Smooth muscle cell (in vitro differentiated cells): ENCODE data around the gene HRH2. TPM values are rescaled to one million over a fixed set of nuclear protein-coding genes. Genes with fewer than 3 reads are reported as not detected.

Source experiments
- DNase-seq: peaks from one replicate; lab custom pipeline; 2025; ENCODE audit not compliant: unreplicated experiment; lab: John Stamatoyannopoulos, UW
- H2AFZ ChIP-seq: fragments of 200-600 bp; sonication (generic); 2 replicates; pipeline ENCODE4 v1.6.0; 2016; ENCODE audit warnings: antibody characterized with exemption, low read depth, mild to moderate bottlenecking
- H3F3A ChIP-seq: fragments of 200-600 bp; sonication (generic); 2 replicates; pipeline ENCODE4 v1.6.0; 2017; ENCODE audit warnings: antibody characterized with exemption, low read depth
- H3K27ac ChIP-seq: fragments of 200-600 bp; sonication (generic); 2 replicates; pipeline ENCODE4 v1.5.1; 2016; ENCODE audit warnings: low read depth, mild to moderate bottlenecking
- H3K27me3 ChIP-seq: fragments of 200-600 bp; sonication (generic); 2 replicates; pipeline ENCODE4 v1.6.1; 2016; ENCODE audit warnings: low read depth, mild to moderate bottlenecking
- H3K36me3 ChIP-seq: fragments of 200-600 bp; sonication (generic); 2 replicates; pipeline ENCODE4 v1.5.1; 2016; ENCODE audit warnings: low read depth
- H3K4me1 ChIP-seq: fragments of 200-600 bp; sonication (generic); 2 replicates; pipeline ENCODE4 v1.5.1; 2016; ENCODE audit warnings: low read depth
- H3K4me2 ChIP-seq: fragments of 200-600 bp; sonication (generic); 2 replicates; pipeline ENCODE4 v1.6.0; 2016; ENCODE audit warnings: mild to moderate bottlenecking
- H3K4me3 ChIP-seq: fragments of 200-600 bp; sonication (generic); 2 replicates; pipeline ENCODE4 v1.5.1; 2016; ENCODE audit warnings: mild to moderate bottlenecking
- H3K79me2 ChIP-seq: fragments of 200-600 bp; sonication (generic); 2 replicates; pipeline ENCODE4 v1.6.0; 2016; ENCODE audit warnings: low read depth, mild to moderate bottlenecking
- H3K9ac ChIP-seq: fragments of 200-600 bp; sonication (generic); 2 replicates; pipeline ENCODE4 v1.6.0; 2016; ENCODE audit warnings: low read depth
- H3K9me3 ChIP-seq: fragments of 200-600 bp; sonication (generic); replicated peaks from 2 replicates; pipeline ENCODE4 v1.5.1; 2016; ENCODE audit warnings: low read depth
- H4K20me1 ChIP-seq: fragments of 200-600 bp; sonication (generic); 2 replicates; pipeline ENCODE4 v1.6.0; 2016; ENCODE audit warnings: low read depth
- CTCF ChIP-seq: fragments of 200-600 bp; sonication (generic); IDR thresholded peaks from 2 replicates; pipeline ENCODE4 v1.5.1; 2017; ENCODE audit warnings: borderline replicate concordance, mild to moderate bottlenecking, antibody characterized with exemption; ENCODE audit not compliant: insufficient read depth, poor library complexity, severe bottlenecking
- WGBS: methylation state at CpG from one replicate; pipeline ENCODE4 v1.1.7; 2016; ENCODE audit warnings: low lambda C conversion rate; 5-methylcytosine and 5-hydroxymethylcytosine counted together
- polyA plus RNA-seq: library from polyadenylated mRNA; unstranded; fragments of >200 nt; fragmentation: Nextera tagmentation; extraction: Ambion mirVana; gene quantifications from 2 replicates; pipeline ENCODE4 v1.2.1, GENCODE V29; 2016
- total RNA-seq: library from RNA; depleted of rRNA; stranded (reverse); fragments of >200 nt; gene quantifications from 2 replicates; pipeline ENCODE4 v1.2.3, GENCODE V29; 2014

HRH2 gene
- total and polyA plus RNA-seq, 2 experiments from 2014 or later: 0.57 to 0.63 TPM

- H3K27ac ChIP-seq: no peak overlapping the region
- TF ChIP-seq CTCF: no peak
- WGBS: 81% methylated on average over 3 of the region's 3 CpGs
Measured at GRCh38 chr5:175624316-175624715, 33.6 kb upstream of the HRH2 start.

GRCh38 chr5:175627005-175627404 lies 30.9 kb upstream of the HRH2 start:
- H3K4me3 ChIP-seq: no peak overlapping the region
- H4K20me1 ChIP-seq: no peaks in the 10 kb centered on the region
- no peak for DNase-seq
- no peaks in the 10 kb centered on the region for H3K36me3 ChIP-seq
- no peaks in the 10 kb centered on the region for H3F3A ChIP-seq
- no peak overlapping the region for H3K27ac ChIP-seq
- H3K9me3 ChIP-seq: no peaks in the 10 kb centered on the region
- H3K79me2 ChIP-seq: no peaks in the 10 kb centered on the region
- no peaks in the 10 kb centered on the region for H3K4me1 ChIP-seq
- no peak for TF ChIP-seq CTCF
- no peak overlapping the region for H3K9ac ChIP-seq
- no peak overlapping the region for H2AFZ ChIP-seq
- WGBS: 80% methylated on average over 5 of the region's 5 CpGs
- H3K4me2 ChIP-seq: no peak overlapping the region
- no peaks in the 10 kb centered on the region for H3K27me3 ChIP-seq

More at GRCh38 chr5:175624316-175624715, 33.6 kb upstream of the HRH2 start:
- Histone ChIP-seq H3K27me3 (no peaks in the 10 kb centered on the region), H3K79me2 (no peaks in the 10 kb centered on the region), H3K4me2 (no peak overlapping the region), H3F3A (no peaks in the 10 kb centered on the region), H3K4me3 (no peak overlapping the region), H3K36me3 (no peaks in the 10 kb centered on the region), H3K9ac (no peak overlapping the region), H4K20me1 (no peaks in the 10 kb centered on the region), H3K4me1 (no peaks in the 10 kb centered on the region), H2AFZ (no peak overlapping the region), H3K9me3 (no peaks in the 10 kb centered on the region)
- no peak for DNase-seq

- H3K9me3 ChIP-seq: no peaks in the 10 kb centered on the region
- H3F3A ChIP-seq: no peaks in the 10 kb centered on the region
- no peak overlapping the region for H3K4me3 ChIP-seq
- H2AFZ ChIP-seq: no peak overlapping the region
- no peak overlapping the region for H3K9ac ChIP-seq
- H4K20me1 ChIP-seq: no peaks in the 10 kb centered on the region
- no peak for DNase-seq
- no peak for TF ChIP-seq CTCF
- no peak overlapping the region for H3K4me2 ChIP-seq
- WGBS: 94% methylated on average over 4 of the region's 4 CpGs
- H3K27ac ChIP-seq: no peak overlapping the region
- no peaks in the 10 kb centered on the region for H3K79me2 ChIP-seq
- H3K36me3 ChIP-seq: no peaks in the 10 kb centered on the region
- H3K27me3 ChIP-seq: no peaks in the 10 kb centered on the region
- no peaks in the 10 kb centered on the region for H3K4me1 ChIP-seq
Measured at GRCh38 chr5:175627739-175628138, 30.1 kb upstream of the HRH2 start.

GRCh38 chr5:175628668-175629067 lies 29.2 kb upstream of the HRH2 start:
- 88% methylated on average over 8 of the region's 8 CpGs for WGBS
- no peaks in the 10 kb centered on the region for H4K20me1 ChIP-seq

More at GRCh38 chr5:175628668-175629067, 29.2 kb upstream of the HRH2 start:
- TF ChIP-seq CTCF: no peak
- H3K27me3 ChIP-seq: no peaks in the 10 kb centered on the region
- DNase-seq: no peak
- H3K4me3 ChIP-seq: no peak overlapping the region
- no peaks in the 10 kb centered on the region for H3K4me1 ChIP-seq
- no peaks in the 10 kb centered on the region for H3K79me2 ChIP-seq
- no peaks in the 10 kb centered on the region for H3K36me3 ChIP-seq
- H3K9me3 ChIP-seq: no peaks in the 10 kb centered on the region
- H3K4me2 ChIP-seq: no peak overlapping the region
- H3F3A ChIP-seq: no peaks in the 10 kb centered on the region
- no peak overlapping the region for H3K27ac ChIP-seq
- H3K9ac ChIP-seq: no peak overlapping the region
- no peak overlapping the region for H2AFZ ChIP-seq
